AG08396 (cell line): Measurements from ENCODE around the gene C13orf42.

Experiments used
- DNase-seq: peaks from one replicate; pipeline ENCODE4 v3.0.0; 2012; ENCODE audit warnings: low spot score, mixed read lengths

C13orf42 gene

GRCh38 chr13:51111174-51111573 is at the start of gene C13orf42:
Gene C13orf42 (minus strand): TSS chr13:51111274. CDS start chr13:51111209, 65 bp downstream.
- DNase-seq, result no peak

GRCh38 chr13:51158880-51159518 is 47.9 kb upstream of the C13orf42 start:
- peak; percentile 45 for DNase-seq

- DNase-seq, result no peak
These were observed 47.3 kb upstream of the C13orf42 start for GRCh38 chr13:51158365-51158764.

- DNase-seq, result no peak
These were observed 45.6 kb upstream of the C13orf42 start for GRCh38 chr13:51156648-51157047.

- no peak for DNase-seq
These were observed 44.9 kb upstream of the C13orf42 start for GRCh38 chr13:51155776-51156515.

- DNase-seq, result no peak
These were observed 44.1 kb upstream of the C13orf42 start for GRCh38 chr13:51155161-51155560.

GRCh38 chr13:51154029-51154555 is 43.0 kb upstream of the C13orf42 start:
- DNase-seq, result peak; percentile 85

- no peak for DNase-seq
These were observed 42.5 kb upstream of the C13orf42 start for GRCh38 chr13:51153527-51153926.

- peak; percentile 27 for DNase-seq
These were observed 41.6 kb upstream of the C13orf42 start for GRCh38 chr13:51152701-51153100.

- DNase-seq, result no peak
These were observed 40.4 kb upstream of the C13orf42 start for GRCh38 chr13:51151463-51151862.

GRCh38 chr13:51148952-51149573 is 38.0 kb upstream of the C13orf42 start:
- peak; percentile 59 for DNase-seq

- no peak for DNase-seq
These were observed 37.3 kb upstream of the C13orf42 start for GRCh38 chr13:51148223-51148951.

GRCh38 chr13:51147732-51148131 is 36.7 kb upstream of the C13orf42 start:
- DNase-seq, result no peak

- DNase-seq, result no peak
These were observed 35.6 kb upstream of the C13orf42 start for GRCh38 chr13:51146667-51147066.

- no peak for DNase-seq
These were observed 26.2 kb upstream of the C13orf42 start for GRCh38 chr13:51137250-51137649.

- no peak for DNase-seq
These were observed 25.4 kb upstream of the C13orf42 start for GRCh38 chr13:51136276-51136980.

GRCh38 chr13:51134763-51135365 is 23.8 kb upstream of the C13orf42 start:
- DNase-seq, result no peak

GRCh38 chr13:51130348-51130747 is 19.3 kb upstream of the C13orf42 start:
- no peak for DNase-seq

- DNase-seq, result peak; percentile 65
These were observed 14.6 kb upstream of the C13orf42 start for GRCh38 chr13:51125495-51126226.

- DNase-seq, result no peak
These were observed 11.9 kb upstream of the C13orf42 start for GRCh38 chr13:51122868-51123566.
